CD8-positive, alpha-beta memory T cell (primary cell): Measurements from ENCODE around the gene PPM1L. TPM values are rescaled to one million over a fixed set of nuclear protein-coding genes. Genes with fewer than 3 reads are reported as not detected.
"Not testable (repeated sequence)": the region's sequence is repeated elsewhere in the genome, so short reads cannot be mapped to it uniquely, and the experiment has no call there.

ENCODE experiments used
- CTCF ChIA-PET: fragments of 350-600 bp; sonication (Branson Sonifier 250); formaldehyde crosslinking; loops from one replicate; lab custom pipeline; 2021; ENCODE audit warnings: antibody characterized with exemption; lab: Charles Lee
- POLR2A ChIA-PET: fragments of 350-600 bp; sonication (Branson Sonifier 250); formaldehyde crosslinking; loops from one replicate; lab custom pipeline; 2021; ENCODE audit warnings: antibody characterized with exemption; lab: Charles Lee
- DNase-seq, 5 donors: peaks; one replicate each; pipeline versions ENCODE4 v3.0.0 to v3.0.0-alpha.2; 2020 to 2022; ENCODE audit warnings: mixed read lengths in 1 of 5
- H3K27ac ChIP-seq: one replicate; pipeline ENCODE4 v1.7.0; 2013; ENCODE audit warnings: low read depth, mild to moderate bottlenecking, low read length, moderate library complexity
- H3K27me3 ChIP-seq: 2 replicates; pipeline ENCODE4 v1.7.0; 2013; ENCODE audit warnings: low read length, mild to moderate bottlenecking; ENCODE audit not compliant: insufficient read depth, poor library complexity, severe bottlenecking
- H3K36me3 ChIP-seq: 2 replicates; pipeline ENCODE4 v1.7.0; 2013; ENCODE audit warnings: mild to moderate bottlenecking, low read length, moderate library complexity; ENCODE audit not compliant: insufficient read depth
- H3K4me1 ChIP-seq: 2 replicates; pipeline ENCODE4 v1.7.0; 2013; ENCODE audit warnings: mild to moderate bottlenecking, low read length, moderate library complexity; ENCODE audit not compliant: insufficient read depth
- H3K4me3 ChIP-seq: 2 replicates; pipeline ENCODE4 v1.7.0; 2013; ENCODE audit warnings: mild to moderate bottlenecking, low read length
- H3K9me3 ChIP-seq: 2 replicates; pipeline ENCODE4 v1.7.0; 2013; ENCODE audit warnings: mild to moderate bottlenecking, low read length
- H3K27ac Mint-ChIP-seq, 8 donors: one replicate each; pipeline ENCODE4 v1.8.0; 2020 to 2021; ENCODE audit warnings: mixed read lengths in 8 of 8, mild to moderate bottlenecking in 6 of 8, inconsistent platforms in 3 of 8, moderate library complexity in 3 of 8
- H3K27me3 Mint-ChIP-seq, 2 donors: one replicate each; pipeline ENCODE4 v1.8.0; 2020 to 2021; ENCODE audit warnings: mixed read lengths in 2 of 2, mild to moderate bottlenecking in 1 of 2, moderate library complexity in 1 of 2
- H3K36me3 Mint-ChIP-seq, 3 donors: one replicate each; pipeline ENCODE4 v1.8.0; 2020 to 2021; ENCODE audit warnings: mixed read lengths in 3 of 3, inconsistent platforms in 1 of 3, mild to moderate bottlenecking in 1 of 3
- H3K4me1 Mint-ChIP-seq, 3 donors: one replicate each; pipeline ENCODE4 v1.8.0; 2020 to 2021; ENCODE audit warnings: mixed read lengths in 3 of 3, inconsistent platforms in 1 of 3, mild to moderate bottlenecking in 1 of 3
- H3K4me3 Mint-ChIP-seq, 7 donors: one replicate each; pipeline ENCODE4 v1.8.0; 2020 to 2021; ENCODE audit warnings: mixed read lengths in 7 of 7, mild to moderate bottlenecking in 6 of 7, moderate library complexity in 4 of 7, inconsistent platforms in 2 of 7
- H3K9me3 Mint-ChIP-seq, 5 donors: one replicate each; pipeline ENCODE4 v1.8.0; 2020 to 2022; ENCODE audit warnings: mixed read lengths in 5 of 5, mild to moderate bottlenecking in 3 of 5, moderate library complexity in 2 of 5, inconsistent platforms in 1 of 5
- polyA plus RNA-seq: library from polyadenylated mRNA; unstranded; fragments of 300-500 nt; fragmentation: Illumina TruSeq; gene quantifications from one replicate; pipeline ENCODE4 v1.2.3, GENCODE V29; 2021
- total RNA-seq, 2 experiments: library from RNA; stranded (reverse); gene quantifications; one replicate each; pipeline ENCODE4 v1.2.3, GENCODE V29; 2021

The PPM1L gene
- total and polyA plus RNA-seq, 3 experiments from 2014 or later: 1.3 to 4.4 (median 3.8) TPM

DNA sequence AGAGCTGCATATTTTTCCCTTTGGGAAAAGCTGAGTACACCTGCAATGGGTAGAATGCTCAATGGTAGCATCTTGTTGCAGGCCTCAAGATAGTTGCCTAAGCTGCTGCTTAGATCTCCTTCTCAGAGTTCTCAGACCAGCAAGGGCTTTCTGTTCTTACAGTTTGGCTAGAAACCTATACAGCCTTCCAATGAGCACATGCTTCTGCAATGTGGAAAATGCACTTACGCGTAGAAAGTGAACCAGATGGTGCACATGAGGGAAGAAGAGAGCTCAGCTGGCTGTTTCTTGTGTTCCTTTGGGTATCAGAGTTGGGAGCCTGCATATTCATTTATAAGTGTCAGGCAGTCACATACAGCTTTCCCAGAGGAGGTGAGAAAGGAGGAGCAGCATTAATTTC is 212.7 kb downstream of the PPM1L start:
- ChIA-PET POLR2A (no interaction called here), CTCF (no interaction called here)

DNA sequence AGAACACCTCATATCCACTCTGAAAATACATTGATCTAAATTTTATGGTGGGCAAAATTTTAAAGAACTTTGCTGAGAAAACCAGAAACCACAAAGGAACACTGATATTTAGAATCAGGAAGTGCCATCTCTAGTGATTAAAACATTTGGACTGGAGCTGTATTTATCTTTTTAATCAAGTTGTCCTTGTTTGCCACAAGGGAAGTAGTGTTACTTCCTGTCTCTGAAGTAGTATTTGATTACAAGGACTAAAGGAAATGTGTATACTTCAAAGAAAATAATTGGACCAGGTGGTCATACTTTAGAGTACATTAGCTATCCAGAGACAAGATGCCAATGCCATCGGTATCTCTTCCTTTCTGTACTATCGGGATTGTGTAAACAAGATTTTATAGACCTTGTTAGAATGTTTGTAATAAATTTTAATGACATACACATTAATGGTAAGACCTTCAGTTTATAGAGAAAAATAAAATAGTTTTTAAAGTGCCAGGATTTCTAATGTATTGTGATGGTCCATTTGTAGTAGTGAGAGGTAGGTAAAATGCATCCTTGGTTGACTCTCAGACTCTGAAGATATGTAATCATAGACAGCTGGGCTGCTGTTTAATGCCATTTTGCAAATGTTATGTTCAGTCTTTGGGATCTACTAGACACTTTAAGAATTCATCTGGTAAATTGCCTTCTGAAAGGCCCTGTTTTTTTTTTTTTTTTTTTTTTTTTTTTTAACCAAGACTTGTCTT is 217.2 kb downstream of the PPM1L start:
- Histone ChIP-seq H3K36me3 (no peaks in the 10 kb centered on the region), H3K4me1 (no peaks in the 10 kb centered on the region), H3K4me3 (no peak overlapping the region), H3K27ac (no peak overlapping the region), H3K9me3 (no peaks in the 10 kb centered on the region), H3K27me3 (no peaks in the 10 kb centered on the region)
- peaks cover 9 to 10% (median 10%) of the 10 kb centered on the region in 3 donors for H3K4me1 Mint-ChIP-seq
- peaks cover 0 to 1% of the 10 kb centered on the region in 2 donors for H3K27me3 Mint-ChIP-seq
- no peak for DNase-seq
- H3K36me3 Mint-ChIP-seq: peaks cover 0 to 12% (median 0%) of the 10 kb centered on the region in 3 donors
- CTCF ChIA-PET: no interaction called here
- H3K9me3 Mint-ChIP-seq: peaks cover 0 to 19% (median 3%) of the 10 kb centered on the region in 5 donors
- H3K4me3 Mint-ChIP-seq: peak overlapping the region in 1 of 7 donors; percentile 20
- POLR2A ChIA-PET: no interaction called here
- H3K27ac Mint-ChIP-seq: peak overlapping the region in 1 of 8 donors; percentile 19

More for the DNA sequence above, 212.7 kb downstream of the PPM1L start:
- H3K4me1 ChIP-seq: no peaks in the 10 kb centered on the region
- H3K27me3 ChIP-seq: no peaks in the 10 kb centered on the region
- no peaks in the 10 kb centered on the region for H3K36me3 ChIP-seq
- no peak overlapping the region for H3K27ac ChIP-seq
- Mint-ChIP-seq H3K9me3 (peaks cover 0 to 7% (median 0%) of the 10 kb centered on the region in 5 donors), H3K27me3 (no peaks in the 10 kb centered on the region), H3K36me3 (peaks cover 0 to 11% (median 0%) of the 10 kb centered on the region in 3 donors), H3K27ac (no peak overlapping the region), H3K4me3 (no peak overlapping the region), H3K4me1 (peaks cover 9 to 10% (median 10%) of the 10 kb centered on the region in 3 donors)
- no peak overlapping the region for H3K4me3 ChIP-seq
- DNase-seq: no peak
- H3K9me3 ChIP-seq: no peaks in the 10 kb centered on the region

DNA sequence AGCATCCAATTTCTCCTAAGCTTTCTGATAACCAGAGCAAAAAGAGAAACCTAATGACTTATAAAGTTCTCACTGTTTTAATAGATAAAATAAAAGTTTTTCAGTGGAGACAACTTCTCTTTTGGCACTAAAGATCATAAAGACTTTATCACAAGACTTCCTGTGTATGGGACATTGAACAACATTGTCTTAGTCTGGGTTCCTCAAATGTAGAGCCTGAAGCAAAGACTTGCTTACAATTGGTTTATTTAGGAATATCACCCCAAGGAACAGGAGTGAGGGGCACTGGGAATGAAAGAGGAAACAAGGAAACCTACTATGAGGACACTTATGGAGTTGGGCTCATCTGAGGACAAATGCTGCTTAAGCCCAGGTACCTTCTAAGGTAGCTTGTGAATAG is 221.7 kb downstream of the PPM1L start:
- peaks cover 0 to 22% (median 0%) of the 10 kb centered on the region in 3 donors for H3K36me3 Mint-ChIP-seq
- POLR2A ChIA-PET: no interaction called here
- CTCF ChIA-PET: no interaction called here
- H3K36me3 ChIP-seq: no peaks in the 10 kb centered on the region
- H3K27me3 ChIP-seq: no peaks in the 10 kb centered on the region
- peaks cover 0 to 1% of the 10 kb centered on the region in 2 donors for H3K27me3 Mint-ChIP-seq
- H3K27ac ChIP-seq: no peak overlapping the region
- H3K9me3 ChIP-seq: no peaks in the 10 kb centered on the region
- H3K9me3 Mint-ChIP-seq: peaks cover 0 to 34% (median 3%) of the 10 kb centered on the region in 5 donors
- DNase-seq: no peak
- H3K27ac Mint-ChIP-seq: no peak overlapping the region
- H3K4me3 ChIP-seq: no peak overlapping the region
- no peaks in the 10 kb centered on the region for H3K4me1 ChIP-seq
- peaks cover 8 to 19% (median 12%) of the 10 kb centered on the region in 3 donors for H3K4me1 Mint-ChIP-seq
- H3K4me3 Mint-ChIP-seq: no peak overlapping the region

DNA sequence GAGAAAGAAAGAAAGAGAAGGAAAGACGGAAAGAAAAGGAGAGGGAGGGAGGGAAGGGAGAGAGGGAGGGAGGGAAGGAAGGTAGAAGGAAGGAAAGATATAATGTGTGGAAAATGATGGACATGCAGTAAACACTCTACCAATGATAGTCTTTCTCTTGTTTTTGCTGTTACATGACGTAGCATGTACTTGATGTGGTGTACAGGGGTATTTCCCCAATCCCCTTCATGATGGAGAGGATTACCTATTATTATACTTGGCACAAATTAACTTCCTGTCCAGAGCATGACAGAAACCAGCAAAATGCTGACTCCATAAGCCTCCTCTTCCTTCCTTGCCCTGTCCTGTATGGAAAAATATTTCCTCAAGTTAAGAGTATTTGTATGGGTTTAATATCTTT is 224.7 kb downstream of the PPM1L start:
- ChIA-PET POLR2A (no interaction called here), CTCF (no interaction called here)
- H3K27me3 ChIP-seq: no peaks in the 10 kb centered on the region
- Mint-ChIP-seq H3K27me3 (peaks cover 0 to 1% of the 10 kb centered on the region in 2 donors), H3K9me3 (peaks cover 3 to 45% (median 17%) of the 10 kb centered on the region in 5 donors), H3K27ac (peak overlapping the region in 1 of 8 donors; percentile 10), H3K36me3 (peaks cover 0 to 31% (median 0%) of the 10 kb centered on the region in 3 donors), H3K4me1 (peaks cover 0 to 11% (median 4%) of the 10 kb centered on the region in 3 donors), H3K4me3 (no peak overlapping the region)
- no peaks in the 10 kb centered on the region for H3K36me3 ChIP-seq
- no peak overlapping the region for H3K27ac ChIP-seq
- no peak overlapping the region for H3K4me3 ChIP-seq
- no peaks in the 10 kb centered on the region for H3K9me3 ChIP-seq
- H3K4me1 ChIP-seq: no peaks in the 10 kb centered on the region
- peak in 1 of 5 donors; percentile 19 for DNase-seq

DNA sequence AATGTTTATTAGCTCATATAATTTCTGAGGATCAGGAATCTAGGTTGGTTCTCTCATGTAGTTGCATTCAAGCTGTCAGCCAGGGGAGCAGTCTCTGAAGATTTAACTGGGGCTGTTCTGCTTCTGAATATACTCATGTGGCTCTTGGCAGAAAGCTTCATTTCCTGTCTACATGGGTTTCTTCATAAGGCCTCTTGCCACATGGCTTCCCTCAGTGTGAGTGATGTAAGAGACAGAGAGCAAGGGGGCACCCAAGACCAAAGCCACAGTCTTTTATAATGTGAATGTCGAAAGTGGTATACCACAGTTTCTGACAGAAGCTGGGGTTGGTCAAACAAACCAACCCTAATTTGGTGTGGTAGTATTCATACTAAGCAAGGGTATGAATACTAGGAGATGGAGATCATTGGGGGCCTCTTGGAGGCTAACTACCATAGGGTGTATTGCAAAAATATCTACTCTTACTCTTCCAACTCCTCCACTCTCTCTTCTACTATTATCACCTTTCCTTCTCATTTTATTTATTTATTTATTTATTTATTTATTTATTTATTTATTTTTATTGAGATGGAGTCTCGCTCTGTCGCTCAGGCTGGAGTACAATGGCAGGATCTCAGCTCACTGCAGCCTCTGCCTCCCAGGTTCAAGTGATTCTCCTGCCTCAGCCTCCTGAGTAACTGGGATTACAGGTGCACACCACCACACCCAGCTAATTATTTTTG is 225.3 kb downstream of the PPM1L start:
- ChIA-PET CTCF (no interaction called here), POLR2A (no interaction called here)
- Histone ChIP-seq H3K27ac (no peak overlapping the region), H3K4me3 (no peak overlapping the region), H3K36me3 (no peaks in the 10 kb centered on the region), H3K27me3 (no peaks in the 10 kb centered on the region), H3K9me3 (no peaks in the 10 kb centered on the region), H3K4me1 (no peaks in the 10 kb centered on the region)
- Mint-ChIP-seq H3K36me3 (peaks cover 0 to 31% (median 0%) of the 10 kb centered on the region in 3 donors), H3K4me1 (peaks cover 0 to 11% (median 4%) of the 10 kb centered on the region in 3 donors), H3K4me3 (no peak overlapping the region), H3K27ac (peak overlapping the region in 1 of 8 donors; percentile 10), H3K27me3 (peaks cover 0 to 1% of the 10 kb centered on the region in 2 donors), H3K9me3 (peaks cover 3 to 47% (median 17%) of the 10 kb centered on the region in 5 donors)
- DNase-seq: peak in 2 of 5 donors; percentile 3 to 50

DNA sequence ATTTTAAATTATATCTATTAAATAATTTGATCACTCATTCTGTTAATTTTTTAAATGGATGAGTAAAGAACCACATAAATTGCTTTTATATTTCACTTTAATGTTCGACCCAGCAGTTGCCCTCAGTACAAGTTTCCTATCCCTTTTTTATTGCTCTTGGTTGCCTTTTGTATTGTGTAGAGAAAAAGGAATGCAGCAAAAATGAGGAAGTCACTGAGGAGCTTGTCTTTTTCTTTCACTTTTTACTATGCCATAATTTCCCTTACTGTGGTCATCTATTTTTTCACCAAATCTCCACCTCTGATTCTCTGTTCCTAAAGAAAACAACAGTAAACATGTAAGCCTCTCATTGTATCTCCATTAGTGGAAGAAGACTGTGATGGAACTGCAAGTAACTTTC is 226.5 kb downstream of the PPM1L start:
- Mint-ChIP-seq H3K4me1 (peaks cover 0 to 11% (median 4%) of the 10 kb centered on the region in 3 donors), H3K27ac (no peak overlapping the region), H3K36me3 (peaks cover 0 to 31% (median 0%) of the 10 kb centered on the region in 3 donors), H3K27me3 (peaks cover 0 to 1% of the 10 kb centered on the region in 2 donors), H3K4me3 (no peak overlapping the region), H3K9me3 (peaks cover 3 to 37% (median 13%) of the 10 kb centered on the region in 5 donors)
- no peak overlapping the region for H3K4me3 ChIP-seq
- H3K27me3 ChIP-seq: no peaks in the 10 kb centered on the region
- CTCF ChIA-PET: no interaction called here
- no peak overlapping the region for H3K27ac ChIP-seq
- H3K36me3 ChIP-seq: no peaks in the 10 kb centered on the region
- DNase-seq: no peak
- H3K4me1 ChIP-seq: no peaks in the 10 kb centered on the region
- POLR2A ChIA-PET: no interaction called here
- no peaks in the 10 kb centered on the region for H3K9me3 ChIP-seq

DNA sequence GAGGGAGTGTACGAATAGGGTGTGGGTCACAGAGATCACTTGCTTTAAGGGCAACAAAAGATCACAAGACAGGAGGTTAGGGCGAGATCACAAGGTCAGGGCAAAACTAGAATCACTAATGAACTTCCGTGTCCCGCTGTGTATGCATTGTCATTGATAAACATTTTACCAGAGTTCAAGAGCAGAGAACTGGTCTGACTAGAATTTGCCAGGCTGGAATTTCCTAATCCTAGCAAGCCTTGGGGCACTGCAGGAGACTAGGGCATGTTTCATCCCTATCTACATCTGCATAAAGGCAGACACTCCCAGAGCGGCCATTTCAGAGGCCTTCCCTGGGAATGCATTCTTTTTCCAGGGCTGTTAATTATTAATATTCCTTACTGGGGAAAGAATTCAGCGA is 227.9 kb downstream of the PPM1L start:
- H3K36me3 ChIP-seq, H3K4me3 ChIP-seq, DNase-seq, H3K4me1 ChIP-seq, CTCF ChIA-PET, H3K27ac ChIP-seq, H3K4me3 Mint-ChIP-seq, H3K27ac Mint-ChIP-seq, POLR2A ChIA-PET, H3K27me3 ChIP-seq, H3K9me3 ChIP-seq, H3K27me3 Mint-ChIP-seq: not testable (repeated sequence)
- H3K4me1 Mint-ChIP-seq: peaks cover 0 to 11% (median 4%) of the 10 kb centered on the region in 3 donors
- H3K36me3 Mint-ChIP-seq: peaks cover 0 to 22% (median 0%) of the 10 kb centered on the region in 3 donors
- H3K9me3 Mint-ChIP-seq: peaks cover 3 to 30% (median 13%) of the 10 kb centered on the region in 5 donors

DNA sequence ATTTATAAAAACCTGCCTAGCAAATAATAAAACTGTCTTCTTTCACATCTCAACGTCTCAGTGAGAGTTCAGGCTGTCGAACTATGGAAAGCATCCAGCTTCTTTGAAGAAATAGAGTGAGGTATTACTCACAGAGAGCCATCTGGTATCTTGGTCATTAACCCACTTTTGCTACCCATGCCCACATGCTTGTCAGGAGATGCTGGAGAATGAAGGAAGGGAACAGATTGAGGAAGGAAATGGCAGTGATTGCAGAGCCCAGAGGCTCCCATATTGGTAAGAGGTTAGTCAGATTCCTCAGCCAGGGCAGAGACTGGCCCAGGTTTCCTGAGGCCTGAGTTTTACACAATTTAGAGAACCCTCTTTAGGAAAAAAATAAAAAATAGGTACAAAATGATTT is 230.0 kb downstream of the PPM1L start:
- POLR2A ChIA-PET: no interaction called here
- CTCF ChIA-PET: no interaction called here

More for the DNA sequence above, 230.0 kb downstream of the PPM1L start:
- DNase-seq: no peak
- Mint-ChIP-seq H3K4me3 (no peak overlapping the region), H3K4me1 (peaks cover 0 to 3% (median under 1%) of the 10 kb centered on the region in 3 donors), H3K27me3 (no peaks in the 10 kb centered on the region), H3K9me3 (peaks cover 3 to 25% (median 13%) of the 10 kb centered on the region in 5 donors), H3K36me3 (peaks cover 0 to 19% (median 0%) of the 10 kb centered on the region in 3 donors), H3K27ac (no peak overlapping the region)
- Histone ChIP-seq H3K4me3 (no peak overlapping the region), H3K36me3 (no peaks in the 10 kb centered on the region), H3K4me1 (no peaks in the 10 kb centered on the region), H3K27me3 (no peaks in the 10 kb centered on the region), H3K27ac (no peak overlapping the region), H3K9me3 (no peaks in the 10 kb centered on the region)
